ENCODE results near the gene CHRNA1.

The CHRNA1 gene

GRCh38 chr2:174749793-174750192 is 14.5 kb downstream of the CHRNA1 start:
- Histone ChIP-seq H3F3A (ENCODE audit: control insufficient read depth, insufficient read depth) (no peaks in the 10 kb centered on the region), H3K9me2 (replicated peaks; ENCODE audit: control insufficient read depth, low read length) (no peaks in the 10 kb centered on the region), H3K4me2 (ENCODE audit: low read length) (no peak overlapping the region), H3K4me1 (ENCODE audit: control insufficient read depth, low read length) (peaks cover 39% of the 10 kb centered on the region), H3K4me3 (ENCODE audit: low read length) (no peak overlapping the region), H3K36me3 (ENCODE audit: control insufficient read depth, low read length) (no peaks in the 10 kb centered on the region), H3K27ac (ENCODE audit: low read depth, low read length) (no peak overlapping the region), H3K79me2 (ENCODE audit: control insufficient read depth, low read length) (no peaks in the 10 kb centered on the region), H3K27me3 (ENCODE audit: control insufficient read depth, low read length) (peaks cover 6% of the 10 kb centered on the region; the same call in 1 of the 2 replicates), H4K20me1 (ENCODE audit: control insufficient read depth, insufficient read depth, low read depth, low read length) (no peaks in the 10 kb centered on the region), H3K9me3 (ENCODE audit: control insufficient read depth, insufficient read depth, low read length) (no peaks in the 10 kb centered on the region)
- no peak for TF ChIP-seq CTCF (IDR thresholded peaks at IDR 0.05; ENCODE audit: low read depth, low read length, poor library complexity, severe bottlenecking)
- TF ChIP-seq EZH2phosphoT487 (IDR thresholded peaks at IDR 0.05; ENCODE audit: borderline replicate concordance, low read length) = no peak

- no peaks in the 10 kb centered on the region for H3K9me2 ChIP-seq (replicated peaks; ENCODE audit: control insufficient read depth, low read length)
- TF ChIP-seq EZH2phosphoT487 (IDR thresholded peaks at IDR 0.05; ENCODE audit: borderline replicate concordance, low read length) (no peak), CTCF (IDR thresholded peaks at IDR 0.05; ENCODE audit: low read depth, low read length, poor library complexity, severe bottlenecking) (peak; percentile 87)
Observed at GRCh38 chr2:174748948-174749347, 15.3 kb downstream of the CHRNA1 start.

GRCh38 chr2:174745142-174745541 is 19.1 kb downstream of the CHRNA1 start:
- H3K9me2 ChIP-seq (replicated peaks; ENCODE audit: control insufficient read depth, low read length) = no peaks in the 10 kb centered on the region
- TF ChIP-seq CTCF (IDR thresholded peaks at IDR 0.05; ENCODE audit: low read depth, low read length, poor library complexity, severe bottlenecking) (no peak), EZH2phosphoT487 (IDR thresholded peaks at IDR 0.05; ENCODE audit: borderline replicate concordance, low read length) (no peak)

More at GRCh38 chr2:174748948-174749347, 15.3 kb downstream of the CHRNA1 start:
- no peak overlapping the region for H3K4me2 ChIP-seq (ENCODE audit: low read length)
- H3F3A ChIP-seq (ENCODE audit: control insufficient read depth, insufficient read depth) = no peaks in the 10 kb centered on the region
- H3K4me1 ChIP-seq (ENCODE audit: control insufficient read depth, low read length) = peaks cover 34% of the 10 kb centered on the region
- no peaks in the 10 kb centered on the region for H3K9me3 ChIP-seq (ENCODE audit: control insufficient read depth, insufficient read depth, low read length)
- no peaks in the 10 kb centered on the region for H3K36me3 ChIP-seq (ENCODE audit: control insufficient read depth, low read length)
- H4K20me1 ChIP-seq (ENCODE audit: control insufficient read depth, insufficient read depth, low read depth, low read length) = no peaks in the 10 kb centered on the region
- H3K4me3 ChIP-seq (ENCODE audit: low read length) = no peak overlapping the region
- no peak overlapping the region for H3K27ac ChIP-seq (ENCODE audit: low read depth, low read length)
- H3K79me2 ChIP-seq (ENCODE audit: control insufficient read depth, low read length) = no peaks in the 10 kb centered on the region
- H3K27me3 ChIP-seq (ENCODE audit: control insufficient read depth, low read length) = peaks cover 6% of the 10 kb centered on the region; the same call in 1 of the 2 replicates

More at GRCh38 chr2:174745142-174745541, 19.1 kb downstream of the CHRNA1 start:
- no peak overlapping the region for H3K27ac ChIP-seq (ENCODE audit: low read depth, low read length)
- H3F3A ChIP-seq (ENCODE audit: control insufficient read depth, insufficient read depth) = no peaks in the 10 kb centered on the region
- H4K20me1 ChIP-seq (ENCODE audit: control insufficient read depth, insufficient read depth, low read depth, low read length) = no peaks in the 10 kb centered on the region
- no peak overlapping the region for H3K4me3 ChIP-seq (ENCODE audit: low read length)
- no peaks in the 10 kb centered on the region for H3K36me3 ChIP-seq (ENCODE audit: control insufficient read depth, low read length)
- peaks cover 6% of the 10 kb centered on the region; the same call in 1 of the 2 replicates for H3K27me3 ChIP-seq (ENCODE audit: control insufficient read depth, low read length)
- H3K4me1 ChIP-seq (ENCODE audit: control insufficient read depth, low read length) = peaks cover 3% of the 10 kb centered on the region
- no peak overlapping the region for H3K4me2 ChIP-seq (ENCODE audit: low read length)
- no peaks in the 10 kb centered on the region for H3K79me2 ChIP-seq (ENCODE audit: control insufficient read depth, low read length)
- no peaks in the 10 kb centered on the region for H3K9me3 ChIP-seq (ENCODE audit: control insufficient read depth, insufficient read depth, low read length)

Data from DOHH2 (cell line).